ENCODE data around the gene PGBD5. TPM values are rescaled to one million over a fixed set of nuclear protein-coding genes. Genes with fewer than 3 reads are reported as not detected.

The PGBD5 gene
- total and polyA plus RNA-seq, 9 of the 15 experiments (the other 6 are each of a cell fraction or from before 2014, with no cell fraction given) = under 0.01 to 0.40 (median 0.10) TPM; not detected in 3

GRCh38 chr1:230333590-230334446, 92.3 kb downstream of the PGBD5 start:
- DNase-seq (ENCODE audit: extremely low read depth in 1 of 4, low spot score in 3 of 4) (no peak), FAIRE-seq (no peak), ATAC-seq (no peak)
- Histone ChIP-seq H3K9me1 (ENCODE audit: control insufficient read depth, insufficient read depth, low read length) (no peaks in the 10 kb centered on the region), H3K36me3 (ENCODE audit: control insufficient read depth, insufficient read depth, low read length) (no peaks in the 10 kb centered on the region), H3K4me2 (ENCODE audit: insufficient read depth, low read length) (no peak overlapping the region), H3K27me3 (ENCODE audit: control insufficient read depth in 2 of 2, insufficient read depth in 2 of 2, low read length in 2 of 2) (peaks cover 29 to 68% of the 10 kb centered on the region in 2 experiments; a peak in 4 of 5 replicates), H3K79me2 (ENCODE audit: control insufficient read depth, insufficient read depth, low read length) (no peaks in the 10 kb centered on the region), H3K4me3 (no peak overlapping the region), H3K27ac (ENCODE audit: extremely low read depth, low read depth, low read length) (no peak overlapping the region), H3K9me3 (replicated peaks; ENCODE audit: control insufficient read depth, insufficient read depth, low read depth, low read length) (no peaks in the 10 kb centered on the region), H4K20me1 (replicated peaks; ENCODE audit: control insufficient read depth, insufficient read depth, low read length) (no peaks in the 10 kb centered on the region), H2AFZ (ENCODE audit: low read depth, low read length) (no peak overlapping the region), H3K4me1 (replicated peaks in 1 of 2; ENCODE audit: control insufficient read depth in 2 of 2, insufficient read depth in 2 of 2, low read length in 2 of 2) (peaks cover 3 to 7% of the 10 kb centered on the region in 2 experiments; a peak in 2 of 5 replicates), H3K9ac (ENCODE audit: insufficient read depth in 1 of 2, low read depth in 2 of 2, low read length in 2 of 2) (no peak overlapping the region)
- TF ChIP-seq USF2 (CRISPR knock-in tag; IDR thresholded peaks at IDR 0.05) (peak; percentile 43), ZNF311 (CRISPR knock-in tag; IDR thresholded peaks at IDR 0.05) (no peak), RBM15 (IDR thresholded peaks at IDR 0.05; ENCODE audit: insufficient read depth, low read length) (no peak), ZBTB1 (CRISPR knock-in tag; IDR thresholded peaks at IDR 0.05; ENCODE audit: borderline replicate concordance, low read depth) (no peak)
- intact Hi-C loops (cut with micrococcal nuclease) (no loop called here), in situ Hi-C loops (cut with MboI) (no loop called here)
- ChIA-PET POLR2A (no interaction called here), CTCF (ENCODE audit: low intra/inter-chr PET ratio) (no interaction called here)
- no TSS peak for BruUV-seq (replicated peaks)
- 3% methylated on average over 20 of the region's 20 CpGs for WGBS (ENCODE audit: insufficient coverage, low coverage, missing lambda C conversion rate)

Data from K562 (cell line).